ENCODE results near the gene JMJD8. TPM values are rescaled to one million over a fixed set of nuclear protein-coding genes. Genes with fewer than 3 reads are reported as not detected.

Gene JMJD8
- total and polyA plus RNA-seq, 9 of the 15 experiments (the other 6 are each of a cell fraction or from before 2014, with no cell fraction given) = 1.2 to 50.6 (median 29.3) TPM

DNA sequence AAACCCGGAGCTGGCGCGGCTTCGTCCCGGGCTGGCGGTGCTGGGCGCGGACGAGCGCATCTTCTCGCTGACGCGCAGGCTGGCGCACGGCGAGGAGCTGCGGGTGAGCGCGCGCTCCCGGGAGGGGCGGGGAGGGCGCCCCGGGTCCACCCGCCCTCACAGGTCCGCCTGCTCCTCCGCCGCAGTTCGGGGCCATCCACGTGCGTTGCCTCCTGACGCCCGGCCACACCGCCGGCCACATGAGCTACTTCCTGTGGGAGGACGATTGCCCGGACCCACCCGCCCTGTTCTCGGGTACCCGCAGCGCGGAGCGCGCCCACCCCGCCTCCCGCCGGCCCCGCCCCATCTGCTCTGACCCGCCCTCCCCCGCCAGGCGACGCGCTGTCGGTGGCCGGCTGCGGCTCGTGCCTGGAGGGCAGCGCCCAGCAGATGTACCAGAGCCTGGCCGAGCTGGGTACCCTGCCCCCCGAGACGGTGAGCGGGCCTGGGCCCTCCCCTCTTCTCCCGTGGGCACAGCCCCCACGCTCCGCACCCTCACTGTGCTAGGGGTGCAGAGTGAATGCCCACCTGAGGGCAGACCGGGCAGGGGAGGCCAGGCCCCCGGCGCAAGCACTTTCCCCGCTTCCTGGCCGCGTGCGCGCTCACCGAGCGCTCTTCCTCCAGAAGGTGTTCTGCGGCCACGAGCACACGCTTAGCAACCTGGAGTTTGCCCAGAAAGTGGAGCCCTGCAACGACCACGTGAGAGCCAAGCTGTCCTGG lies 44.2 kb upstream of the JMJD8 start (continued):
- TF ChIP-seq, protein P1, sequence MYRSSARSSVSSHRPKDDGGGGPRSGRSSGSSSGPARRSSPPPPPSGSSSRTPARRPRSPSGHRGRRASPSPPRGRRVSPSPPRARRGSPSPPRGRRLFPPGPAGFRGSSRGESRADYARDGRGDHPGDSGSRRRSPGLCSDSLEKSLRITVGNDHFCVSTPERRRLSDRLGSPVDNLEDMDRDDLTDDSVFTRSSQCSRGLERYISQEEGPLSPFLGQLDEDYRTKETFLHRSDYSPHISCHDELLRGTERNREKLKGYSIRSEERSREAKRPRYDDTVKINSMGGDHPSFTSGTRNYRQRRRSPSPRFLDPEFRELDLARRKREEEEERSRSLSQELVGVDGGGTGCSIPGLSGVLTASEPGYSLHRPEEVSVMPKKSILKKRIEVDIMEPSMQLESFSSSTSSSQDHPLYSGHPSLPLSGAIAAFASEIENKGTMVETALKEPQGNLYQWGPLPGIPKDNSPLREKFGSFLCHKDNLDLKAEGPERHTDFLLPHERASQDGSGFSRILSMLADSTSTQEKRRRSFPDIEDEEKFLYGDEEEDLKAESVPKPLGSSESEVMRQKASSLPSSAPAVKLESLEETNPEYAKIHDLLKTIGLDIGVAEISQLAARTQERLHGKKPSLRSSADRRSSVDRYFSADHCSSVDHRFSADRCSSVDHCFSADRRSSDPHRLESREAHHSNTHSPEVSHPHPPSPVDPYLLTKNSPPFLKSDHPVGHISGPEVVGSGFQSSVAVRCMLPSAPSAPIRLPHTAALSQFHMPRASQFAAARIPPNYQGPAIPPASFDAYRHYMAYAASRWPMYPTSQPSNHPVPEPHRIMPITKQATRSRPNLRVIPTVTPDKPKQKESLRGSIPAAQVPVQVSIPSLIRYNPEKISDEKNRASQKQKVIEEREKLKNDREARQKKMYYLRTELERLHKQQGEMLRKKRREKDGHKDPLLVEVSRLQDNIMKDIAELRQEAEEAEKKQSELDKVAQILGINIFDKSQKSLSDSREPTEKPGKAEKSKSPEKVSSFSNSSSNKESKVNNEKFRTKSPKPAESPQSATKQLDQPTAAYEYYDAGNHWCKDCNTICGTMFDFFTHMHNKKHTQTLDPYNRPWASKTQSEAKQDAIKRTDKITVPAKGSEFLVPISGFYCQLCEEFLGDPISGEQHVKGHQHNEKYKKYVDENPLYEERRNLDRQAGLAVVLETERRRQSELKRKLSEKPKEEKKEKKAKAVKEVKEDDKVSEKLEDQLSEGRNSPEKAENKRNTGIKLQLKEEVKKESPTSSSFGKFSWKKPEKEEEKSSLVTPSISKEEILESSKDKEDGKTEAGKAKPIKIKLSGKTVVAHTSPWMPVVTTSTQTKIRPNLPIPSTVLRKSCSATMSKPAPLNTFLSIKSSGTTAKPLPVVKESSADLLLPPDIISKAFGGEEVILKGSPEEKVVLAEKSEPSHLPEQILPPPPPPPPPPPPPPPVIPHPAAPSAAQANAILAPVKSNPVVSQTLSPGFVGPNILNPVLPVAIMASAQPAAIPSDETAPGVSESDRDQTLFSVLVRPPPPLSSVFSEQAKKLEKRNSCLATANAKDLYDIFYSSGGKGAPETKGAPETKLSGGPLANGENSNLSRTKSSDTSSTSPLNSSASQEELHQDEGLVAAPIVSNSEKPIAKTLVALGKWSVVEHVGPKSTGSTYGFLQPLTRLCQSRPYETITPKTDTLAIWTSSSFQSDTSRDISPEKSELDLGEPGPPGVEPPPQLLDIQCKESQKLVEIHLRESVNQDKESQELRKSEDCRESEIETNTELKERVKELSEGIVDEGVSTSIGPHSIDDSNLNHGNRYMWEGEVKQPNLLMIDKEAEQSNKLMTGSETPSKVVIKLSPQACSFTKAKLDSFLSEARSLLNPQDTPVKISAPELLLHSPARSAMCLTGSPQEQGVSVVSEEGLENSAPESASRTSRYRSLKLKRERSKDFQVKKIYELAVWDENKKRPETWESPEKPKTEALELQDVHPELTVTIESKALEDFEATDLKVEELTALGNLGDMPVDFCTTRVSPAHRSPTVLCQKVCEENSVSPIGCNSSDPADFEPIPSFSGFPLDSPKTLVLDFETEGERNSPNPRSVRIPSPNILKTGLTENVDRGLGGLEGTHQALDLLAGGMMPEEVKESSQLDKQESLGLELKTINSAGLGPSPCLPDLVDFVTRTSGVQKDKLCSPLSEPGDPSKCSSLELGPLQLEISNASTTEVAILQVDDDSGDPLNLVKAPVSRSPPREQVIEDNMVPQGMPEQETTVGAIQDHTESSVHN (IDR thresholded peaks at IDR 0.05; ENCODE audit: borderline replicate concordance in 1 of 2, low read depth in 1 of 2) = no peak
- TF ChIP-seq U2AF2 (optimal IDR thresholded peaks at IDR 0.05; ENCODE audit: low read depth, low read length) (no peak), SMAD2 (IDR thresholded peaks at IDR 0.05; ENCODE audit: low read depth, low read length) (no peak), PHF21A (IDR thresholded peaks at IDR 0.05; ENCODE audit: borderline replicate concordance, low read depth) (no peak), TRIM24 (IDR thresholded peaks at IDR 0.05) (no peak), GATAD2B (IDR thresholded peaks at IDR 0.05; ENCODE audit: borderline replicate concordance) (no peak), FOXA3 (CRISPR knock-in tag; conservative IDR thresholded peaks at IDR 0.05 in 1 of 2, IDR thresholded peaks at IDR 0.05 in 1 of 2) (no peak; a peak in 1 of 4 replicates), RBM22 (IDR thresholded peaks at IDR 0.05; ENCODE audit: low read depth, low read length, poor library complexity, severe bottlenecking) (peak; percentile 14), RHOXF2B (CRISPR knock-in tag; conservative IDR thresholded peaks at IDR 0.05) (no peak), C11orf30 (IDR thresholded peaks at IDR 0.05; ENCODE audit: low read depth) (no peak)
- TF ChIP-seq, protein P2, sequence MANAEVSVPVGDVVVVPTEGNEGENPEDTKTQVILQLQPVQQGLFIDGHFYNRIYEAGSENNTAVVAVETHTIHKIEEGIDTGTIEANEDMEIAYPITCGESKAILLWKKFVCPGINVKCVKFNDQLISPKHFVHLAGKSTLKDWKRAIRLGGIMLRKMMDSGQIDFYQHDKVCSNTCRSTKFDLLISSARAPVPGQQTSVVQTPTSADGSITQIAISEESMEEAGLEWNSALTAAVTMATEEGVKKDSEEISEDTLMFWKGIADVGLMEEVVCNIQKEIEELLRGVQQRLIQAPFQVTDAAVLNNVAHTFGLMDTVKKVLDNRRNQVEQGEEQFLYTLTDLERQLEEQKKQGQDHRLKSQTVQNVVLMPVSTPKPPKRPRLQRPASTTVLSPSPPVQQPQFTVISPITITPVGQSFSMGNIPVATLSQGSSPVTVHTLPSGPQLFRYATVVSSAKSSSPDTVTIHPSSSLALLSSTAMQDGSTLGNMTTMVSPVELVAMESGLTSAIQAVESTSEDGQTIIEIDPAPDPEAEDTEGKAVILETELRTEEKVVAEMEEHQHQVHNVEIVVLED (CRISPR knock-in tag; IDR thresholded peaks at IDR 0.05) = no peak
- TF ChIP-seq, protein P3, sequence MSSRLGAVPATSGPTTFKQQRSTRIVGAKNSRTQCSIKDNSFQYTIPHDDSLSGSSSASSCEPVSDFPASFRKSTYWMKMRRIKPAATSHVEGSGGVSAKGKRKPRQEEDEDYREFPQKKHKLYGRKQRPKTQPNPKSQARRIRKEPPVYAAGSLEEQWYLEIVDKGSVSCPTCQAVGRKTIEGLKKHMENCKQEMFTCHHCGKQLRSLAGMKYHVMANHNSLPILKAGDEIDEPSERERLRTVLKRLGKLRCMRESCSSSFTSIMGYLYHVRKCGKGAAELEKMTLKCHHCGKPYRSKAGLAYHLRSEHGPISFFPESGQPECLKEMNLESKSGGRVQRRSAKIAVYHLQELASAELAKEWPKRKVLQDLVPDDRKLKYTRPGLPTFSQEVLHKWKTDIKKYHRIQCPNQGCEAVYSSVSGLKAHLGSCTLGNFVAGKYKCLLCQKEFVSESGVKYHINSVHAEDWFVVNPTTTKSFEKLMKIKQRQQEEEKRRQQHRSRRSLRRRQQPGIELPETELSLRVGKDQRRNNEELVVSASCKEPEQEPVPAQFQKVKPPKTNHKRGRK (tag; IDR thresholded peaks at IDR 0.05) = no peak

Measured in K562 (cell line).